Right atrium auricular region (tissue), 2 donors: Measurements from ENCODE around the gene RTN4. TPM values are rescaled to one million over a fixed set of nuclear protein-coding genes. Genes with fewer than 3 reads are reported as not detected.

Experiments
- DNase-seq: peaks from one replicate; pipeline ENCODE4 v3.0.0-alpha.2; 2019; ENCODE audit warnings: low spot score
- H3K27ac ChIP-seq, 2 donors: fragments of 200-600 bp; sonication (generic); 1 replicate in 1 of 2; 2 replicates in 1 of 2; pipeline ENCODE4 v1.5.1; 2016 to 2019
- H3K27me3 ChIP-seq, 2 donors: fragments of 200-600 bp; sonication (generic); one replicate each; pipeline versions ENCODE4 v1.5.1 to v1.6.0; 2017 to 2019
- H3K36me3 ChIP-seq: fragments of 200-600 bp; sonication (generic); one replicate; pipeline ENCODE4 v1.5.1; 2016
- H3K4me1 ChIP-seq, 2 donors: fragments of 200-600 bp; sonication (generic); one replicate each; pipeline versions ENCODE4 v1.5.1 to v1.6.0; 2017 to 2019
- H3K4me3 ChIP-seq, 2 donors: fragments of 200-600 bp; sonication (generic); 1 replicate in 1 of 2; 2 replicates in 1 of 2; pipeline ENCODE4 v1.5.1; 2017 to 2019; ENCODE audit warnings: mild to moderate bottlenecking in 1 of 2, moderate library complexity in 1 of 2
- H3K9me3 ChIP-seq, 2 donors: fragments of 200-600 bp; sonication (generic); one replicate each; pipeline ENCODE4 v1.5.1; 2019
- total RNA-seq, 2 donors: library from RNA; depleted of rRNA; stranded (reverse); fragments of >200 nt; gene quantifications; one replicate each; pipeline ENCODE4 v1.1.0, GENCODE V29; 2016
- TF ChIP-seq, protein P1 (sequence below), 2 donors: fragments of 200-600 bp; sonication (generic); IDR thresholded peaks; one replicate each; pipeline ENCODE4 v1.5.1; 2019; ENCODE audit warnings: antibody characterized with exemption in 2 of 2

The RTN4 gene
- total RNA-seq, 2 donors from 2014 or later = 152 to 203 TPM

DNA sequence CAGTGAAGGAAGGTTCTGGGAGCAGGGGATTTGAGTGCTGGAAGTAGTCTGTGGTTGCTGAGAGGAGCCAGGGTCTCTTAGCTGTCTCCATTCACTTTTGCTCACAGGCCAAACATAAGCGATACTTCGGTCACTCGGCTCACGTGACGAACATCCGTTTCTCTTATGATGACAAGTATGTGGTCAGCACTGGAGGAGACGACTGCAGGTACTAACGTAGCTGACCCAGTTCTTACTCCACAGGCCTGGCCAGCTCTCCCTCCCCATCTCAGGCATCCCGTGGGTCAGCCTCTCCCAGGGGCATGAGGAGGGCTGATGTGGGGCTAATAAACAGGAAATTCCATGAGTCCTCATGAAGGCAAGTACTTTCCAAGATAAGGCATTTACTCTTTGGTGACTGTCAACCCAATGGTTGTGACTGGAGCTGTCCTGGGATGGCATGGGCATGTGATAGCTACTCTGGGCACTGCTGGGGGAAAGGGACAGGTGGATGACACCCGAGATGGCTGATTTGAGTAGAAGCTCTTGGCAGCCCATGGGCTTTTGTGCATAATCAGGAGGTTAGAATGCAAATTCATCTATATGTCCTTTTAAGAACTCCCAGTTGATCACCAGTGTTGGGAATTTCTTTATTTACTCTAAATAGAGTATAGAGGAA, 81.6 kb downstream of the RTN4 start:
- Histone ChIP-seq H3K27ac (no peak overlapping the region), H3K36me3 (peaks cover 9% of the 10 kb centered on the region), H3K4me3 (no peak overlapping the region), H3K9me3 (no peaks in the 10 kb centered on the region), H3K4me1 (peaks cover 0 to 32% of the 10 kb centered on the region in 2 donors), H3K27me3 (no peaks in the 10 kb centered on the region)
- TF ChIP-seq, protein P1, sequence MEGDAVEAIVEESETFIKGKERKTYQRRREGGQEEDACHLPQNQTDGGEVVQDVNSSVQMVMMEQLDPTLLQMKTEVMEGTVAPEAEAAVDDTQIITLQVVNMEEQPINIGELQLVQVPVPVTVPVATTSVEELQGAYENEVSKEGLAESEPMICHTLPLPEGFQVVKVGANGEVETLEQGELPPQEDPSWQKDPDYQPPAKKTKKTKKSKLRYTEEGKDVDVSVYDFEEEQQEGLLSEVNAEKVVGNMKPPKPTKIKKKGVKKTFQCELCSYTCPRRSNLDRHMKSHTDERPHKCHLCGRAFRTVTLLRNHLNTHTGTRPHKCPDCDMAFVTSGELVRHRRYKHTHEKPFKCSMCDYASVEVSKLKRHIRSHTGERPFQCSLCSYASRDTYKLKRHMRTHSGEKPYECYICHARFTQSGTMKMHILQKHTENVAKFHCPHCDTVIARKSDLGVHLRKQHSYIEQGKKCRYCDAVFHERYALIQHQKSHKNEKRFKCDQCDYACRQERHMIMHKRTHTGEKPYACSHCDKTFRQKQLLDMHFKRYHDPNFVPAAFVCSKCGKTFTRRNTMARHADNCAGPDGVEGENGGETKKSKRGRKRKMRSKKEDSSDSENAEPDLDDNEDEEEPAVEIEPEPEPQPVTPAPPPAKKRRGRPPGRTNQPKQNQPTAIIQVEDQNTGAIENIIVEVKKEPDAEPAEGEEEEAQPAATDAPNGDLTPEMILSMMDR (IDR thresholded peaks at IDR 0.05) = no peak
- DNase-seq = no peak

DNA sequence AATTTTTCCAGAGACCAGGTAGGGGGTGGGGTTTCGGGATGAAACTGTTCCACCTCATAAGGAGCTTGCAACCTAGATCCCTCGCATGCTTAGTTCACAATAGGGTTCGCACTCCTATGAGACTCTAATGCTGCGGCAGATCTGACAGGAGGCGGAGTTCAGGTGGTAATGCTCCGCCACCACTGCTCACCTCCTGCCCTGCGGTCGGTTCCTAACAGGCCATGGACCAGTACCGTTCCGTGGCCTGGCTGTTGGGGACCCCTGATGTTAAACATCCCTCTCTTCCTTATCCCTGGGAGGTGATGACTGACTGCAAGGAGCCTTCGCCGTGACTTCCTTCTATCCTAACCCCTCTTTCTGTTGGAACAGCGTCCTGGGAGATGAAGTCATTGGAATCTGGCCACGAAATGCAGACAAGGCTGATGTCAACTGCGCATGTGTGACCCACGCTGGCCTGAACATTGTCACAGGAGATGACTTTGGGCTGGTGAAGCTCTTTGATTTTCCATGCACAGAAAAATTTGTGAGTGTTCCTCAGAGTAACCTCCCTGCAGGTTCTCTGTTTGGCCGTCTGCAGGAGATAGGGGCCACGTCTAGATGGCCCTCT, 82.4 kb downstream of the RTN4 start:
- H3K36me3 ChIP-seq = peaks cover 9% of the 10 kb centered on the region
- no peak overlapping the region for H3K27ac ChIP-seq
- no peaks in the 10 kb centered on the region for H3K27me3 ChIP-seq
- TF ChIP-seq, protein P1 (IDR thresholded peaks at IDR 0.05) = no peak
- H3K4me1 ChIP-seq = peaks cover 0 to 32% of the 10 kb centered on the region in 2 donors
- no peak overlapping the region for H3K4me3 ChIP-seq
- H3K9me3 ChIP-seq = no peaks in the 10 kb centered on the region
- no peak for DNase-seq

DNA sequence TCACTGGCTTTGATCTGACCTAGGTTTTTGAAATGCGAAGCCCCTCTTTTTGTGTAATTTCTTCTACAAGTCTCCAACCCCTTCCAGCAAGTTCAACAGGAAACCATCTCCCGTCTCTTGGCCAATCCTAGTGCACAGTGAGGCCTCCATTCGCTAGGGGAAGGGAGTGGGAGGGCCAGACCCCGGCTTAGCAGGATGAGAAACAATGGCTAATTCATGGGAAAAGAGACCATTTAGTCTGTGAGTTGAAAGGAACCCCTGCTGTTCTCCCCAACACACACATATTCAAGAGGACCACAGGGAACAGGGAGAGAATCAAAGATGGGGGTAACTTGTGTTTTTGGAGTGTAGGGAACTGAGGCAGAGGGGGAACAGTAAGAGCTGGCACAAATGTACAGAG, 83.0 kb downstream of the RTN4 start:
- H3K4me3 ChIP-seq = no peak overlapping the region
- H3K27me3 ChIP-seq = no peaks in the 10 kb centered on the region
- no peak overlapping the region for H3K27ac ChIP-seq
- H3K9me3 ChIP-seq = no peaks in the 10 kb centered on the region
- H3K36me3 ChIP-seq = peaks cover 9% of the 10 kb centered on the region
- peaks cover 0 to 32% of the 10 kb centered on the region in 2 donors for H3K4me1 ChIP-seq
- TF ChIP-seq, protein P1 (IDR thresholded peaks at IDR 0.05) = no peak
- no peak for DNase-seq

GRCh38 chr2:54966837-54967236, 83.4 kb downstream of the RTN4 start:
- Histone ChIP-seq H3K36me3 (peaks cover 9% of the 10 kb centered on the region), H3K27me3 (no peaks in the 10 kb centered on the region), H3K4me3 (no peak overlapping the region), H3K4me1 (peaks cover 0 to 32% of the 10 kb centered on the region in 2 donors), H3K27ac (no peak overlapping the region), H3K9me3 (no peaks in the 10 kb centered on the region)
- DNase-seq = no peak
- TF ChIP-seq, protein P1 (IDR thresholded peaks at IDR 0.05) = no peak

DNA sequence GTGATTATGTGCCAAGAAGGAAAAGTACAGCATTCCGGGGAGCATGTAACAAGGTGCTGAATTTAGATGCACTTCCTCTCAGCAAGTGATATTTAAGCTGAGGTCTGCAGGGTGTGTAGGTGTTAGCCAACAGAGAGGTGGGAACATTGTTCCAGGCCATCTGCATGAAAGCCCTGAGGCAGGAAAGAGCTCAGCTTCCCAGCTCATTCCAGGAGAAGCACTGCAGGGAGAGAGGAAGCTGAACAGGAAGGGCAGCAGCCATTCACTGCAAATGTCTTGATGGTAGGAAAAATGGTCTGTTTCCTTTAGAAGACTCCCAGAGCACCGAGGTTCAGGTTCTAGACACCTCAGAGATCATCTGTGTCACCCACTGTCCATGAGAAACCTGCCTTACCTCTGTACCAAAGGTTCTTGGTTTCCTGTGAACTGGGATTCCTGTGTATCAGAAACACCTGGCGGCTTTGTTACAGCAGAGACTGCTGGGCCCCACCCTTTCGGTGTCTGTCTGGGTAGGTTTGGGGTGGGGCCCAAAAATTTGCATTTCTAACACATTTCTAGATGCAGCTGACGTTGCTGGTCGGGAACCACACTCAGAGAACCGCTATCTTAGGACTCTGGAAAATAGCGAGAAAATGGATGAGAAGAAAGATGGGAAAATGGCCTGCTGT, 84.0 kb downstream of the RTN4 start:
- H3K4me3 ChIP-seq = no peak overlapping the region
- no peaks in the 10 kb centered on the region for H3K27me3 ChIP-seq
- no peak for DNase-seq
- TF ChIP-seq, protein P1 (IDR thresholded peaks at IDR 0.05) = no peak
- H3K27ac ChIP-seq = no peak overlapping the region
- peaks cover 9% of the 10 kb centered on the region for H3K36me3 ChIP-seq
- H3K9me3 ChIP-seq = no peaks in the 10 kb centered on the region
- peaks cover 0 to 32% of the 10 kb centered on the region in 2 donors for H3K4me1 ChIP-seq
